Glomerular visceral epithelial cell (primary cell): ENCODE measurements around the gene MGAT5.

ENCODE experiments used
- DNase-seq: peaks from one replicate; pipeline ENCODE4 v3.0.0-alpha.2; 2016; ENCODE audit errors: extremely low spot score

Gene MGAT5, protein sequence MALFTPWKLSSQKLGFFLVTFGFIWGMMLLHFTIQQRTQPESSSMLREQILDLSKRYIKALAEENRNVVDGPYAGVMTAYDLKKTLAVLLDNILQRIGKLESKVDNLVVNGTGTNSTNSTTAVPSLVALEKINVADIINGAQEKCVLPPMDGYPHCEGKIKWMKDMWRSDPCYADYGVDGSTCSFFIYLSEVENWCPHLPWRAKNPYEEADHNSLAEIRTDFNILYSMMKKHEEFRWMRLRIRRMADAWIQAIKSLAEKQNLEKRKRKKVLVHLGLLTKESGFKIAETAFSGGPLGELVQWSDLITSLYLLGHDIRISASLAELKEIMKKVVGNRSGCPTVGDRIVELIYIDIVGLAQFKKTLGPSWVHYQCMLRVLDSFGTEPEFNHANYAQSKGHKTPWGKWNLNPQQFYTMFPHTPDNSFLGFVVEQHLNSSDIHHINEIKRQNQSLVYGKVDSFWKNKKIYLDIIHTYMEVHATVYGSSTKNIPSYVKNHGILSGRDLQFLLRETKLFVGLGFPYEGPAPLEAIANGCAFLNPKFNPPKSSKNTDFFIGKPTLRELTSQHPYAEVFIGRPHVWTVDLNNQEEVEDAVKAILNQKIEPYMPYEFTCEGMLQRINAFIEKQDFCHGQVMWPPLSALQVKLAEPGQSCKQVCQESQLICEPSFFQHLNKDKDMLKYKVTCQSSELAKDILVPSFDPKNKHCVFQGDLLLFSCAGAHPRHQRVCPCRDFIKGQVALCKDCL

DNA sequence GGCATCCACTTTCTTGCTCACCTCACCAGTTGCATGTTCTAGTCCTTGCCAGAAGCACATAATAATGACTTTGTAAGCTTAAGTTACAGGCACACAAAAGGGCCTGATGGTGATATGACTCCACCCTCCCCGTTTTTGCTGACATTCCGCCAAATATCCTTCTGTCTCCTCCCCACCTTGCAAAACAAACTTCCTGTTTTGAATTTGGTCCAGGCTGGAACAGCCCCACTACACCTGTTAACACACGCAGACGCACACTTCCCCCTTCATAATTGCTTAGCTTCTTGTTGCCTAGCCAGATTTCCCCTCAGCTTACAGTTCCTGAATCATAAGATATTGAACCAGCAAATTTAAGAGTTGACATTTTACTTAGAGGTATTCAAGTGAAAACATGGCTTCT lies at the start of gene MGAT5:
Gene MGAT5 (plus strand): TSS at position 269 of the 400 bp plus-strand sequence. CDS start 332 bp downstream, outside the sequence.
- no peak for DNase-seq

- DNase-seq = no peak
Observed at GRCh38 chr2:134205087-134205486, 48.8 kb upstream of the MGAT5 start.

- no peak for DNase-seq
Observed at GRCh38 chr2:134206031-134206430, 47.8 kb upstream of the MGAT5 start.

DNA sequence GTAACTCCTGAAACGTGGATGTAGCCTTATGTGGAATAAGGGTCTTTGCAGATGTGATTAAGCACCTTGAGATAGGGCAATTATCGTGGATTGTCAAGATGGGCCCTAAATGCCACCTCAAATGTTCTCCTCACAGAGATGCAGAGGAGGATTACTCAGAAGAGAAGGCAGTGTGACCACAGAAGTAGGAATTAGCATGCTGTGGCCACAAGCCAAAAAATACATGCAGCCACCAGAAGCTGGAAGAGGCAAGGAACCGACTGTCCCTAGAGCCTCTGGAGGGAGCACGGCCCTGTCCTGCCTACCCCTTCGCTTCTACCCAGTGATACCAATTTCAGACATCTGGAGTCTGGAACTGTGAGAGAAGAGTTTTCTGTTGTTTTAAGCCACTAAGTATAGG lies 47.3 kb upstream of the MGAT5 start:
- DNase-seq = peak; percentile 67

- peak; percentile 49 for DNase-seq
Observed at GRCh38 chr2:134207589-134208209, 46.2 kb upstream of the MGAT5 start.

GRCh38 chr2:134208825-134209224 lies 45.0 kb upstream of the MGAT5 start:
- DNase-seq = no peak

GRCh38 chr2:134212746-134213145 lies 41.1 kb upstream of the MGAT5 start:
- no peak for DNase-seq

GRCh38 chr2:134216152-134216829 lies 37.6 kb upstream of the MGAT5 start:
- no peak for DNase-seq

- DNase-seq = no peak
Observed at GRCh38 chr2:134217351-134217750, 36.5 kb upstream of the MGAT5 start.

- no peak for DNase-seq
Observed at GRCh38 chr2:134217924-134218323, 35.9 kb upstream of the MGAT5 start.

GRCh38 chr2:134218414-134218813 lies 35.5 kb upstream of the MGAT5 start:
- no peak for DNase-seq

GRCh38 chr2:134218930-134219658 lies 34.8 kb upstream of the MGAT5 start:
- no peak for DNase-seq

DNA sequence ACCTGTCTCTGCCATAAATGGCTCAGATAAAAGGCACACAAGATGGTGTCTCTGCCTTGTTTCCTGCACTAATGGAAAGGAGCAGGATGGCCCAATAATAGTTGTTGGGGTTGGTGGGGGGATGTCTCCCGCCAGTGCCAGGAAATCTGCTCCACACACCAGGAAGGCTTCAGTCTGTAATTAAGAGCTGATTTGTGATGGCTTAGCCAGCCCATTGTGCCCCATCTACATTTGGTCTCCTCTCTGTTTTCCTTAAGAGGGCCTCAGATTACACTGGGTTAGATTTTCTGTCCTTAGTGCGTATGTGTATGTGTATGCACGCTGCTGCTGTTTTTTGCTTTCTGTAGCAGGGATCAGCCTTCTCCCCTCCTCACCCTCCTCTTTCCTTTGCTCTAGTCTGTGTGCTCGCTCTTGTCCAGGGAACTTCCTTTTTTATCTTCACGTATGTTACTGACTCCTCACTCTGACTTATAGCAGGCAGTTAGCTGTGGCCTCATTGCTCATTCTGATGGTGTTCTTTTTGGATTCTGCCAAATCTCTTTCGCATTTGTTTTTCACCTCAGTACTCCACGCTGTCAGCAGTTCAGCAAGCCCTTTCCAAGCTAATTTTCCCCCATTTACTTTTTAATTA lies 33.4 kb upstream of the MGAT5 start:
- DNase-seq = no peak

- DNase-seq = no peak
Observed at GRCh38 chr2:134224005-134224404, 29.9 kb upstream of the MGAT5 start.

DNA sequence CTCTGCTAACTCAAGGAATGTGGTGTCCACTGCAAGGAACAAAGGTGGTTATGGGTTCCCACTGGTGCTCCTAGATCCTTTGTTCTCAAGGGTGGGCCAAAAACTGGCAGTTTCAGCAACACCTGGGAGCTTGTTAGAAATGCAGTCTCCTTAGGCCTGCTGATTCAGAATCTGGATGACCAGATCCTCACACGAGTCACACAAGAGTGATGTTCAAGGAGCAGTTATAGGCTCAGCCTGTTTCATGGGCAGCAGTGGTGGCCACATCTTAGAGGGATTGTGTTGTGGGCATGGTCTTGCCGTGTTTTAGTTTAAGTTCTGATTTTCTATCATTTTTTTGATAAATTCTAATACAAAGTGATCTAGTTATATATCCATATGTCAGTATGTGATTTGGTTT lies 28.7 kb upstream of the MGAT5 start:
- DNase-seq = no peak

DNA sequence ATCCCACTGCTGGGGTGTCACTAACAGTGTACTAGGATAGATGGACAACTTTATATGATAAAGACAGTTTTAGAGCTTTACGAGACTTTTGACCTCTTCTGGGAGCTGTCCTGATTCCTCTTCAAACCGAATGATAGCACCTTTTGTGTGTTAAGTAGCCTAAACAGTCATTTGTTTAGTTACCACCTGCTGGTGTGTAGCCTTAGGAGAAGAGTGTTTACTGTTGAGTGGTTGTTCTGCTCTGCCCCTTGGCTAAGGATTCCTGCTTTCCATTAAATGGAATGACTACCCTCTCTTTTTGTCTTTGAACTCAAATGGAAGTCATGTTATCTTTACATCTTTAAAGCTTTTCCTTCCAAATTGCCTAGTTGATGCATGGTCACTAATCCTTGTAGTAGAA lies 28.0 kb upstream of the MGAT5 start:
- DNase-seq = no peak

- no peak for DNase-seq
Observed at GRCh38 chr2:134226601-134227000, 27.3 kb upstream of the MGAT5 start.

DNA sequence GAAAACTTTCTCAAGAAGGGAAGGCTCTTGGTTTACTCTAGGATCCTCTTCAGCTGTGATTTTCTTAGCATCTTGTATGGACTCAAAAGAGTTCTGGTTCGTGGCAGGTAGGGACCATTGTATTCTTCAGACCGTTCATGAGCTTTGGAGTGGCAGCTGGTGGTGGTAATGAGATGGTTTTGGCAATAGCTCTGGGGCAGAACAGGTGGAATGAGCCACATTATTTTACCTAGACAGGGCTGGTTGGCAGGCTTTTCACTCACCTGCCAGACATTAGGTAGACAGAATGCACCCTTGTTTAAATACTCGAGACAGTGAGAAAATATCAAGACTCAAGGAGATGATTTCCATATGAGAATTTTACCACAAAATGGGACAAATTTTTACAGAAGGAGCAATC lies 26.2 kb upstream of the MGAT5 start:
- no peak for DNase-seq

GRCh38 chr2:134228493-134228903 lies 25.4 kb upstream of the MGAT5 start:
- DNase-seq = no peak

- DNase-seq = no peak
Observed at GRCh38 chr2:134229540-134229939, 24.3 kb upstream of the MGAT5 start.

DNA sequence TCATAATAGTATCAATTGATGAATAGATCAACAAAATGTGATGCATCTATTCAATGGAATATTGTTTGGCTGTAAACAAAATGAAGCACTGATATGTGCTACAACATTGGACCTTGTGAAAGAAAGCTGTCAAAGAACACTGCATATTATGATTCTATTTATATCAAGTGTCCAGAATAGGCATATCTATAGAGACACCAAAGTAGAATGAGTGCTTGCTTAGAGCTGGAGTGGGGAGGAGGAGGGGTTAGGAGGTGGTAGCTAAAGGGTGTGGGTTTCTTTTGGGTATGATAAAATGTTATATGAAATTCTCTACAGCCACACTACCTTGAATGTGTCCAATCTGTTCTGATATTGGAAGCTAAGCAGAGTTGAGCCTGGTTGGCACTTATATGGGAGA lies 23.0 kb upstream of the MGAT5 start:
- no peak for DNase-seq
